Mesodermal cell (in vitro differentiated cells): ENCODE data around the gene MGAT4A.

ENCODE experiments used
- H3K27ac ChIP-seq: 2 replicates; pipeline ENCODE4 v1.7.0; 2013; ENCODE audit warnings: mild to moderate bottlenecking, low read depth, low read length, moderate library complexity; ENCODE audit not compliant: severe bottlenecking
- H3K36me3 ChIP-seq: 2 replicates; pipeline ENCODE4 v1.7.1; 2013; ENCODE audit warnings: mild to moderate bottlenecking, low read length, moderate library complexity; ENCODE audit not compliant: control insufficient read depth, insufficient read depth
- H3K4me1 ChIP-seq: one replicate; pipeline ENCODE4 v1.7.1; 2013; ENCODE audit warnings: mild to moderate bottlenecking, low read length; ENCODE audit not compliant: insufficient read depth, control insufficient read depth, poor library complexity, severe bottlenecking
- H3K4me3 ChIP-seq: 2 replicates; pipeline ENCODE4 v1.7.0; 2013; ENCODE audit warnings: low read length, control low read depth, mild to moderate bottlenecking; ENCODE audit not compliant: insufficient read depth, poor library complexity, severe bottlenecking; ENCODE audit errors: extremely low read depth
- H3K9me3 ChIP-seq: 2 replicates; pipeline ENCODE4 v1.7.1; 2013; ENCODE audit warnings: mild to moderate bottlenecking, low read length, moderate library complexity; ENCODE audit not compliant: control insufficient read depth
- whole genome bisulfite sequencing, 2 experiments: methylation state at CpG; one replicate each; pipeline ENCODE4 v1.1.5; 2013; ENCODE audit warnings: missing lambda C conversion rate in 2 of 2; ENCODE audit not compliant: insufficient coverage in 2 of 2; 5-methylcytosine and 5-hydroxymethylcytosine counted together

MGAT4A gene

DNA sequence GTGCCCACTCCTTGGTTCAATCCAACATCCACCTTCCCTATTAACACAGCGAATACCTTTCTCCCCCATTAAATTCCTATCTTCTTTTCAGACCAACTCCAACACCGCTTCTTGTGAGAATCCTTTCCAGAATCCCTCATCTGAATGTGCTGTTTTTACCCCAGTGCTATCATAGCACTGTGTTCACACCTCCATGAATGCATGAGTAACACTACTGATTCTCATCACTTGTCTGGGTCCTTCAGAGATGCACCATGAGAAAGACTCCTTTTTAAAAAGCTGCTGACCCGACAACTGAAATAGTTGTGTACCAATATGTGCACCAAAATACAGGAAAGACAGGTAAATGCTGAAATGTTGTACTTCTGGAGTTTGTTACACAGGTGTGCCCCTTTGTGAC, 18.8 kb downstream of the MGAT4A start:
- Histone ChIP-seq H3K27ac (no peak overlapping the region), H3K36me3 (no peaks in the 10 kb centered on the region), H3K9me3 (no peaks in the 10 kb centered on the region), H3K4me3 (no peak overlapping the region), H3K4me1 (no peaks in the 10 kb centered on the region)
- 96 to 97% methylated on average over 3 of the region's 3 CpGs for WGBS, 2 experiments

DNA sequence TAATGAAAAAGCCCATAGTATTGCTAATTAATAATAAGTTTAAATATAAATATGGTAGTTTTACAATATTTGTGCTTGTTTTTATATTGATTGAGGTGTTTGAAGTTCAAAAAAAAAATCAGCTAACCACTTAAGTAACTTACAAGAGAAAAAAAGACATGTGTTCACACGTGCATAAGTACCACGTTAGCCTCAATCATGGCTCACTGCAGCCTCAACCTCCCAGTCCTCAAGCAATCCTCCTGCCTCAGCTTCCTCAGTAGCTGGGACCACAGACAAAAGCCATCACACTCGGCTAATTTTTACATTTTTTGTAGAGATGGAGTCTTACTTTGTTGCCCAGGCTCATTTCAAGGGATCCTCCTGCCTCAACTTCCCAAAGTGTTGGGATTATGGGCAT, 19.4 kb downstream of the MGAT4A start:
- Histone ChIP-seq H3K4me1 (no peaks in the 10 kb centered on the region), H3K4me3 (no peak overlapping the region), H3K27ac (no peak overlapping the region), H3K36me3 (no peaks in the 10 kb centered on the region), H3K9me3 (no peaks in the 10 kb centered on the region)
- 90 to 100% methylated on average over 1 to 2 of the region's 3 CpGs for WGBS, 2 experiments

DNA sequence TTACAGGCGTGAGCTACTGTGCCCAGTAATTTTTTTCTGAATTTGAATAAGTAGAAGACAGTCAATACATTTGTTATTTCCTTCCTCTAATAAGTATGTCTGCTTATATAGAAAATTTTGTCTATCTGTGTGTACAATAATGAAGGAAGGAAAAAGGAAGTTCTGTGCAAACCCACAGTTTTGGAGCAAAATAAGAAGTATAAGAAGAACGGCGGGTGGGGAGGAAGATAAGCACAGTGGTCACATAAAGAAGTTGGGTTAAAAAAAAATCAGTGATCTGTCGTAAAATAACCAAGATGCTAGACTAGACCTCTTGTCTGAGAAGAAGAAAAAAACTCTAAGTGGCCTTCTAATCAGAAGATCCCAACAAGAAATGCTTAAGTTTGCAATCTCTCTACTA, 20.2 kb downstream of the MGAT4A start:
- no peaks in the 10 kb centered on the region for H3K4me1 ChIP-seq
- H3K36me3 ChIP-seq: no peaks in the 10 kb centered on the region
- H3K4me3 ChIP-seq: no peak overlapping the region
- H3K9me3 ChIP-seq: no peaks in the 10 kb centered on the region
- H3K27ac ChIP-seq: no peak overlapping the region
- WGBS, 2 experiments: 93 to 95% methylated on average over 3 to 4 of the region's 4 CpGs

DNA sequence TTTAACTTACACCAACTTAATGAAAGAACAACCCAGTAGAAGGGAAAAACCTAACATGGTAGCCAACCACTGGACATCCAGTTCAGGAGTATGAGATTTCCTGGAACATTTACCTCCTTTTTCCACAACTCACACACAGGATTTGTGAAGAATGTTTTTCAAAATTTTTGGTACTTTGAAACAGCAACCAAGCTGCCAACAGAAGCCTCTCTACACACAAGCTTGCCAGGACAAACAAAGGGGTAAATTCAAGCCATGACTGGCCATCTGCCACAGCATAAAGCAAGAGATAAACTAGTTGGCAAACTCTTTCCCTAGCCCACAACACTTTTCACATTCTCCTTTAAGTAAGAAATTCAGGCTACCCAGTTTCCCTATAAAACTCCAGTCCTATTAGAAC, 21.4 kb downstream of the MGAT4A start:
- Histone ChIP-seq H3K4me3 (no peak overlapping the region), H3K27ac (no peak overlapping the region), H3K4me1 (no peaks in the 10 kb centered on the region), H3K9me3 (no peaks in the 10 kb centered on the region), H3K36me3 (no peaks in the 10 kb centered on the region)

- H3K9me3 ChIP-seq: no peaks in the 10 kb centered on the region
- 81 to 96% methylated on average over 3 to 4 of the region's 6 CpGs for WGBS, 2 experiments
- no peaks in the 10 kb centered on the region for H3K36me3 ChIP-seq
- H3K27ac ChIP-seq: no peak overlapping the region
- no peaks in the 10 kb centered on the region for H3K4me1 ChIP-seq
- H3K4me3 ChIP-seq: no peak overlapping the region
Measured at GRCh38 chr2:98708396-98709186, 22.3 kb downstream of the MGAT4A start.

GRCh38 chr2:98706591-98706990, 24.3 kb downstream of the MGAT4A start:
- Histone ChIP-seq H3K4me3 (no peak overlapping the region), H3K9me3 (no peaks in the 10 kb centered on the region), H3K27ac (no peak overlapping the region), H3K4me1 (no peaks in the 10 kb centered on the region), H3K36me3 (no peaks in the 10 kb centered on the region)
- no CpG with 5 or more reads among the region's 2 CpGs for WGBS, 2 experiments

DNA sequence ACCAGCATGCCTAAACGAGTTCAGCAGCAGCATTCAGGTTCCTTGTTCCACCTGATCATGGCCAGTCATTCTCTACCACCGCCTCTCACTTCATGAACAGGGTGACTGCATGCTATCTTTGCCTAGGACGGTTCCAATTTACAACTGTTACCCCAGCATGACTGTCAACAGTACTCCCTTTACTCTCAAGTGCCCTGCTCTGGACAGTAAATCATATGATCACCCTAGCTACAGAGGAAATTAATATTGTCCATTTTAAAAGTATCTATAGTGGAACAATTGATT, 25.7 kb downstream of the MGAT4A start:
- 90 to 92% methylated on average over 2 to 3 of the region's 3 CpGs for WGBS, 2 experiments
- no peak overlapping the region for H3K27ac ChIP-seq
- H3K9me3 ChIP-seq: no peaks in the 10 kb centered on the region

DNA sequence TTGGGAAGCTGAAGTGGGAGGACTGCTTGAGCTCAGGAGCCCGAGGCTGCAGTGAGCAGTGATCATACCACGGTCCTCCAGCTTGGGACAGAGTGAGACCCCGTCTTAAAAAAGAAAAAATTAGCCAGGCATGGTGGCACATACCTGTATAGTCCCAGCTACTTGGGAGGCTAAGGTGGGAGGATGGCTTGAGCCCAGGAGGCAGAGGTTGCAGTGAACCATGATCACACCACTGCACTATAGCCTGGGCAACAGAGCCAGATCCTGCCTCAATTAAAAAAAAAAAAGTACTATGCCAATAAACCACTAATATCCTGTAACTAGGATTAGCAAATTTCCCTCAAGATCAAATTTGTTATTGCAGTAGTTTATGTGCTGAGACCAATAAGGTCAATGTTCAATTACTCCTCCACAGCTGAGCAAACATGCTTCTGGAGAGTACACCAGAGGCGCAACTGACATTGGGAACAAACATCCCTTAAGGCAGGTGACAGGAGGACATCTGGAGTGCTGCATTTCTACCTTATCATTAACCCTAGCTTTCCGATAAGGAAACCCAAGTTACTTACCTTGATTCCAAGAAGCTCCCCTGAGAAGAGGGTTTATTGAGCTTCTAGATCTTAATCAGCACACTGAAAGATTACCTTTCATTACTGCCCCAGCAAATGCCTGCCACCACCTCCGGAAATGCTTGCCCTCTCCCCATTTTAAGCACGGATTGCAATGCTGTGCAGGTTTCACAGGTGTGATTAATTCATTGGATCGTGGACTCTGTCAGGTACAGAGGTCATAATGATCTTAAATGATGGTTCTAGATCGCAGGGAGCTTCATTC, 26.2 kb downstream of the MGAT4A start:
- Histone ChIP-seq H3K27ac (no peak overlapping the region), H3K36me3 (no peaks in the 10 kb centered on the region), H3K4me3 (no peak overlapping the region), H3K4me1 (no peaks in the 10 kb centered on the region), H3K9me3 (no peaks in the 10 kb centered on the region)
- 95 to 97% methylated on average over 7 of the region's 9 CpGs for WGBS, 2 experiments

More for the DNA sequence above, 25.7 kb downstream of the MGAT4A start:
- Histone ChIP-seq H3K4me1 (no peaks in the 10 kb centered on the region), H3K4me3 (no peak overlapping the region), H3K36me3 (no peaks in the 10 kb centered on the region)

GRCh38 chr2:98703738-98704137, 27.2 kb downstream of the MGAT4A start:
- no peaks in the 10 kb centered on the region for H3K9me3 ChIP-seq
- WGBS, 2 experiments: 87 to 98% methylated on average over 3 of the region's 5 CpGs
- H3K36me3 ChIP-seq: no peaks in the 10 kb centered on the region
- H3K4me1 ChIP-seq: no peaks in the 10 kb centered on the region
- no peak overlapping the region for H3K4me3 ChIP-seq
- H3K27ac ChIP-seq: no peak overlapping the region

DNA sequence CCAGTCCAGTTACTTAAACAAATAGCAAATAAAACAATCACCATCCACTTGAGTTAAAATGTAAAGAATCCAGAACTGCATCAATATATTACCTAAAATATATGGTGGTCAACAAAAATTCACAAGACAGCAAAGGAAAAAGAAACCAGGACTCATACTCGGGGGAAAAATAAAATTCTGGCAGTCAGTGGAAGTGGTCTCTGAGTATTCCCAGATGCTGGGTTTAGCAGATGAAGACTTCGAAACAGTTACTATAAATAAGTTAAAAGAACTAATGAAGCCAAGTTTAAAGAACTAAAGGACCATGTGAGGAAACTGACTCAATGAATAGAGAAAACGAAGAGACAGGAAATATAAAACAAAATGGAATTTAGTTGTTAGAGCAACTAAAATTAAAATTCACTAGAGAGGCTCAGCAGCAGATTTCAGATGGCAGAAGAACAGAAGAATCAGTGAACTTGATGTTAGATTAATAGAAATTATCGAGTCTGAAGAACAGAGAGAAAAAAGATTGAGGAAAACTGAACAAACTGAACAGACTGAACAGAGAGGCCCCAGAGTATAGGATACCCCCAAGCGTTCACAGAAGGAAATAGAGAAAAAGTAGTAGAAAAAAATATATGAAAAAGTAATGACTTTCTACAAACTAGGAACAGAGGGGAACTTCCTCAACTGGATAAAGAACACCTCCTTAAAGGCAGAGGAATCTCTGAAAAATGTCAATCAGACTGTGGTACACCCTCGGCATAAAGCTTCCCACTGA, 27.9 kb downstream of the MGAT4A start:
- Histone ChIP-seq H3K27ac (no peak overlapping the region), H3K4me3 (no peak overlapping the region), H3K4me1 (no peaks in the 10 kb centered on the region), H3K9me3 (no peaks in the 10 kb centered on the region), H3K36me3 (no peaks in the 10 kb centered on the region)
- WGBS, 2 experiments: 89 to 94% methylated on average over 2 to 4 of the region's 6 CpGs
